Measurements from ENCODE around the gene PSKH1. TPM values are rescaled to one million over a fixed set of nuclear protein-coding genes. Genes with fewer than 3 reads are reported as not detected.

PSKH1 gene
- total RNA-seq, 1 donor from 2014 or later, result 15.5 TPM

- FAIRE-seq (no peak), DNase-seq (ENCODE audit: low read depth) (no peak)
- Histone ChIP-seq H3K4me3 (ENCODE audit: low read depth, low read length) (no peak overlapping the region), H3K36me3 (ENCODE audit: control insufficient read depth, insufficient read depth, low read length) (peaks cover 30% of the 10 kb centered on the region), H3K27me3 (ENCODE audit: control insufficient read depth, insufficient read depth, low read length) (no peaks in the 10 kb centered on the region)
- TF ChIP-seq CTCF (IDR thresholded peaks at IDR 0.05; ENCODE audit: insufficient read depth, low read length, severe bottlenecking), result no peak
These were observed 7.5 kb upstream of the PSKH1 start for GRCh38 chr16:67885545-67885944.

- DNase-seq (ENCODE audit: low read depth) (no peak), FAIRE-seq (no peak)
- no peak for TF ChIP-seq CTCF (IDR thresholded peaks at IDR 0.05; ENCODE audit: insufficient read depth, low read length, severe bottlenecking)
These were observed 7.1 kb upstream of the PSKH1 start for GRCh38 chr16:67885976-67886375.

GRCh38 chr16:67886387-67886786, 6.7 kb upstream of the PSKH1 start:
- no peak for DNase-seq (ENCODE audit: low read depth)
- Histone ChIP-seq H3K27me3 (ENCODE audit: control insufficient read depth, insufficient read depth, low read length) (no peaks in the 10 kb centered on the region), H3K36me3 (ENCODE audit: control insufficient read depth, insufficient read depth, low read length) (peaks cover 24% of the 10 kb centered on the region), H3K4me3 (ENCODE audit: low read depth, low read length) (no peak overlapping the region)
- no peak for FAIRE-seq
- no peak for TF ChIP-seq CTCF (IDR thresholded peaks at IDR 0.05; ENCODE audit: insufficient read depth, low read length, severe bottlenecking)

More at GRCh38 chr16:67885976-67886375, 7.1 kb upstream of the PSKH1 start:
- no peak overlapping the region for H3K4me3 ChIP-seq (ENCODE audit: low read depth, low read length)
- no peaks in the 10 kb centered on the region for H3K27me3 ChIP-seq (ENCODE audit: control insufficient read depth, insufficient read depth, low read length)
- H3K36me3 ChIP-seq (ENCODE audit: control insufficient read depth, insufficient read depth, low read length), result peaks cover 28% of the 10 kb centered on the region

- no peaks in the 10 kb centered on the region for H3K27me3 ChIP-seq (ENCODE audit: control insufficient read depth, insufficient read depth, low read length)
- H3K36me3 ChIP-seq (ENCODE audit: control insufficient read depth, insufficient read depth, low read length), result peaks cover 13% of the 10 kb centered on the region
- FAIRE-seq (no peak), DNase-seq (ENCODE audit: low read depth) (no peak)
- no peak for TF ChIP-seq CTCF (IDR thresholded peaks at IDR 0.05; ENCODE audit: insufficient read depth, low read length, severe bottlenecking)
- H3K4me3 ChIP-seq (ENCODE audit: low read depth, low read length), result no peak overlapping the region
These were observed 4.7 kb upstream of the PSKH1 start for GRCh38 chr16:67888331-67888730.

- no peaks in the 10 kb centered on the region for H3K27me3 ChIP-seq (ENCODE audit: control insufficient read depth, insufficient read depth, low read length)
- H3K36me3 ChIP-seq (ENCODE audit: control insufficient read depth, insufficient read depth, low read length), result peaks cover 2% of the 10 kb centered on the region
- DNase-seq (ENCODE audit: low read depth) (no peak), FAIRE-seq (no peak)
- no peak for TF ChIP-seq CTCF (IDR thresholded peaks at IDR 0.05; ENCODE audit: insufficient read depth, low read length, severe bottlenecking)
- H3K4me3 ChIP-seq (ENCODE audit: low read depth, low read length), result no peak overlapping the region
These were observed 679 bp upstream of the PSKH1 start for GRCh38 chr16:67892375-67892774.

GRCh38 chr16:67893743-67894399, 817 bp downstream of the PSKH1 start:
- TF ChIP-seq CTCF (IDR thresholded peaks at IDR 0.05; ENCODE audit: insufficient read depth, low read length, severe bottlenecking), result no peak
- Histone ChIP-seq H3K36me3 (ENCODE audit: control insufficient read depth, insufficient read depth, low read length) (peaks cover 2% of the 10 kb centered on the region), H3K4me3 (ENCODE audit: low read depth, low read length) (peak overlapping the region; percentile 98), H3K27me3 (ENCODE audit: control insufficient read depth, insufficient read depth, low read length) (no peaks in the 10 kb centered on the region)
- FAIRE-seq (no peak), DNase-seq (ENCODE audit: low read depth) (no peak)
